K562 treated with DMSO at 1 percent for 4 hours (cell line): ENCODE results near the gene NRDE2. TPM values are rescaled to one million over a fixed set of nuclear protein-coding genes. Genes with fewer than 3 reads are reported as not detected.

Experiments used
- total RNA-seq: library from RNA; unstranded; fragments of 300-600 nt; gene quantifications from 2 replicates; pipeline ENCODE4 v1.2.3, GENCODE V29; 2022; ENCODE audit not compliant: insufficient read depth

The NRDE2 gene, protein sequence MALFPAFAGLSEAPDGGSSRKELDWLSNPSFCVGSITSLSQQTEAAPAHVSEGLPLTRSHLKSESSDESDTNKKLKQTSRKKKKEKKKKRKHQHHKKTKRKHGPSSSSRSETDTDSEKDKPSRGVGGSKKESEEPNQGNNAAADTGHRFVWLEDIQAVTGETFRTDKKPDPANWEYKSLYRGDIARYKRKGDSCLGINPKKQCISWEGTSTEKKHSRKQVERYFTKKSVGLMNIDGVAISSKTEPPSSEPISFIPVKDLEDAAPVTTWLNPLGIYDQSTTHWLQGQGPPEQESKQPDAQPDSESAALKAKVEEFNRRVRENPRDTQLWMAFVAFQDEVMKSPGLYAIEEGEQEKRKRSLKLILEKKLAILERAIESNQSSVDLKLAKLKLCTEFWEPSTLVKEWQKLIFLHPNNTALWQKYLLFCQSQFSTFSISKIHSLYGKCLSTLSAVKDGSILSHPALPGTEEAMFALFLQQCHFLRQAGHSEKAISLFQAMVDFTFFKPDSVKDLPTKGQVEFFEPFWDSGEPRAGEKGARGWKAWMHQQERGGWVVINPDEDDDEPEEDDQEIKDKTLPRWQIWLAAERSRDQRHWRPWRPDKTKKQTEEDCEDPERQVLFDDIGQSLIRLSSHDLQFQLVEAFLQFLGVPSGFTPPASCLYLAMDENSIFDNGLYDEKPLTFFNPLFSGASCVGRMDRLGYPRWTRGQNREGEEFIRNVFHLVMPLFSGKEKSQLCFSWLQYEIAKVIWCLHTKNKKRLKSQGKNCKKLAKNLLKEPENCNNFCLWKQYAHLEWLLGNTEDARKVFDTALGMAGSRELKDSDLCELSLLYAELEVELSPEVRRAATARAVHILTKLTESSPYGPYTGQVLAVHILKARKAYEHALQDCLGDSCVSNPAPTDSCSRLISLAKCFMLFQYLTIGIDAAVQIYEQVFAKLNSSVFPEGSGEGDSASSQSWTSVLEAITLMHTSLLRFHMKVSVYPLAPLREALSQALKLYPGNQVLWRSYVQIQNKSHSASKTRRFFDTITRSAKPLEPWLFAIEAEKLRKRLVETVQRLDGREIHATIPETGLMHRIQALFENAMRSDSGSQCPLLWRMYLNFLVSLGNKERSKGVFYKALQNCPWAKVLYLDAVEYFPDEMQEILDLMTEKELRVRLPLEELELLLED
- total RNA-seq: 2.5 and 4.4 TPM in 2 replicates

DNA sequence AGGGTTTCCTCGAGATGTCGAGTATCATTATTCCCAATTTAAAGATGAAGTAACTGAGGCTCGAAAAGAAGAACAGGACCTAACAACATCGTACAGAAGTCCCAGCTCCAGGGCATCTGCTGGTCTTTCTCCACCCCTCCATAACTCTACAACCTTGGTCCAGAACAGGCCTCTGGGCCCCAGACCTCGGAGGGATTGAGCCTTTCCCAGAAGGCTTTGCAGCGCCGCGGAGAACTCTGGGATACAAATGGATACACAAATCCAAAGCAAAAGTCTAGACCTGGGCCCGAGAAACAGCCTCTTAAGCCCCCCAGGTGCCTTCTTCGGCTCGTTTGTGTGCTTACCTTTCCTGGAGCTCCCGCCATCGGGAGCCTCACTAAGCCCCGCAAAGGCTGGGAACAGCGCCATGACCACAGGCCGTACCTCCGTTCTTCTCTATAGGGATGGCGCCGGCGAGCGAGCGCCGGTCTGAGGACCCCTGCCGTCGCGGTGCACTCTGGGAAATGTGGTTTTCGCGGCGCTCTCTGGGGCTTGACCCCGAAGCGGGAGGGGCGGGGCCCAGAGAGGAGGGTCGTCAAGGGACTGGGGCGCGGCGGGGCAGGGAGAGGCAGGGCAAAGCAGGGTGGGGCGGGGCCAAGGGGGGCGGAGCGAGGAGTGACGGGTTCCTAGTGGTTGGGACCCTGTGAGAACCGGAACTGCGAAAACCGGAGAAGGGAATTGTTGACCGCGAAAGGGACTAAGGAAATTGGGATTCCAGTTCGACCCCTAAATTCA, at the start of gene NRDE2:
Gene NRDE2, minus strand, starts transcription at position 445 of the 774 bp plus-strand sequence. Its CDS starts 37 bp downstream, at position 408.

GRCh38 chr14:90256354-90257131, 75.2 kb downstream of the NRDE2 start, which contains the start of gene PSMC1:
TSS of gene PSMC1 (plus strand) at chr14:90256553. CDS start at chr14:90256598, 45 bp downstream.

Other genes with a start within 250 kb of the NRDE2 start
- gene PSMC1, start 75.4 kb downstream of the NRDE2 start, total RNA-seq: 121 and 138 TPM in 2 replicates
- 120 and 147 TPM in 2 replicates for gene CALM1, start 65.1 kb upstream of the NRDE2 start, total RNA-seq